ENCODE measurements around the gene PCBD2.
A peak's percentile ranks its signal among the peaks of the same experiment; 100 is the strongest.

Gene PCBD2

DNA sequence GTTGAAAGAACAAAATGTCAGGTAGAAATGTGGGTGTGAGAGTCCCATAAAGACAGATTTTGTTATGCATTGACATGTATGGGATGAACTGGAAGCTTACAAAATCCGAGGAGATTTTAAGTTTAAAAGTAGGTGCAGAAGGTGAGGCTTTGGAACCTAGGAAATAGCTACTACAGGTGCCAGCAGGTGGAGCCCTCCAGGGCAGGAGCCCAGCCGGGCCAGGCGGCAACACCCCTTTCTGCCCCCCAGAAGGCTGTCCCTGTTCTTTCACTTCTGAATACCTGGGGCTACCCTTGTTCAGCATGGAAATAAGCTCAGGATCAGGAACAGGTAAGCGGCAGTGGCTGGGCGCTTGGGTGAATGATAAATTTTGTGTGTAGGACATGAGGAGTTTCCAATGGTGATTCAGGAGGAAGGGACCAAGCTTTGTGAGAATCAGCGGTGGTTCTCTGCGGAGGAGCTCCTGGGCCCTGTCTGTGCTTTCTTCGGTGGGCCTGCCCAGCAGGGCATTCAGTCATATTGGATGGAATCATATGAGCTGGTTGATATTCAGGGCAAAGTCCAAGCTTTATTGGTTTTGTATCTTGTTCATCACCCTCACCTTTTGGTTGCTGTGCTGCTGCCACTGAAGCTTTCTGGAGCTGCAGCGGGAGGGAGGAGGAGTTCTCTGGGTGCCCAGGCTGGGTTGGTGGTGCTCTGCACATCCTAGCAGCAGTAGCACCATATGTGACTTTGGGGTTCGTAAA lies 12.3 kb downstream of the PCBD2 start:
- Histone ChIP-seq H3K4me1 (ENCODE audit: insufficient read depth, low read length, severe bottlenecking) (no peaks in the 10 kb centered on the region), H3K27ac (ENCODE audit: low read depth, low read length, poor library complexity, severe bottlenecking) (no peak overlapping the region), H3K27me3 (ENCODE audit: insufficient read depth, low read length) (no peaks in the 10 kb centered on the region), H3K9me2 (ENCODE audit: low read depth, low read length) (no peaks in the 10 kb centered on the region), H3K9me3 (ENCODE audit: low read length) (no peaks in the 10 kb centered on the region), H3F3A (ENCODE audit: insufficient read depth, low read length) (no peaks in the 10 kb centered on the region), H4K20me1 (ENCODE audit: insufficient read depth, low read length) (no peaks in the 10 kb centered on the region), H3K9ac (ENCODE audit: low read length) (no peak overlapping the region), H3K4me2 (ENCODE audit: low read length) (no peak overlapping the region), H3K4me3 (ENCODE audit: low read depth, low read length, poor library complexity, severe bottlenecking) (no peak overlapping the region), H3K79me2 (ENCODE audit: insufficient read depth, low read length) (no peaks in the 10 kb centered on the region), H2AFZ (ENCODE audit: low read length) (no peak overlapping the region), H3K36me3 (ENCODE audit: insufficient read depth, low read length) (peaks cover 46% of the 10 kb centered on the region)
- TF ChIP-seq EZH2 (IDR thresholded peaks at IDR 0.05; ENCODE audit: borderline replicate concordance, low read length) = no peak
- TF ChIP-seq, protein P1, sequence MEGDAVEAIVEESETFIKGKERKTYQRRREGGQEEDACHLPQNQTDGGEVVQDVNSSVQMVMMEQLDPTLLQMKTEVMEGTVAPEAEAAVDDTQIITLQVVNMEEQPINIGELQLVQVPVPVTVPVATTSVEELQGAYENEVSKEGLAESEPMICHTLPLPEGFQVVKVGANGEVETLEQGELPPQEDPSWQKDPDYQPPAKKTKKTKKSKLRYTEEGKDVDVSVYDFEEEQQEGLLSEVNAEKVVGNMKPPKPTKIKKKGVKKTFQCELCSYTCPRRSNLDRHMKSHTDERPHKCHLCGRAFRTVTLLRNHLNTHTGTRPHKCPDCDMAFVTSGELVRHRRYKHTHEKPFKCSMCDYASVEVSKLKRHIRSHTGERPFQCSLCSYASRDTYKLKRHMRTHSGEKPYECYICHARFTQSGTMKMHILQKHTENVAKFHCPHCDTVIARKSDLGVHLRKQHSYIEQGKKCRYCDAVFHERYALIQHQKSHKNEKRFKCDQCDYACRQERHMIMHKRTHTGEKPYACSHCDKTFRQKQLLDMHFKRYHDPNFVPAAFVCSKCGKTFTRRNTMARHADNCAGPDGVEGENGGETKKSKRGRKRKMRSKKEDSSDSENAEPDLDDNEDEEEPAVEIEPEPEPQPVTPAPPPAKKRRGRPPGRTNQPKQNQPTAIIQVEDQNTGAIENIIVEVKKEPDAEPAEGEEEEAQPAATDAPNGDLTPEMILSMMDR (IDR thresholded peaks at IDR 0.05; ENCODE audit: low read length) = peak; percentile 68

DNA sequence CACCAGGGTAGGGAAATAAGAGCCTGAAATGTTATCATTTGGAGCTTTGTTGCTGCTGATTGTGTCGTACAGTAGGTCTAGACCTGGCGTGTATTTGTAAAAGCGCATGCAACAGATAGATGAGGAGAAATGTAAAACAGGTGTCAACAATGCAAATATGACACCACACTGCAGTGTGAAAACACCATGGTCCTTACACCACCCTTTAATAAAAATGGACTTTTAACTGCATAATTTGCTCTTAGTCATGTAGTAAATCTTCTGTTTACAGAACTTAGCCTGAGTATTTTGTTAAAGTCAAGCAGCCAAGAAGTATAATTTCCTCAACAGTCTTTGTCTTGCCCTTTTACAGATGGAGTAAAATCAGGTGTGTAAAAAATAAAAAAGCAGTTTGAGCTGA lies 13.9 kb downstream of the PCBD2 start:
- TF ChIP-seq, protein P1 (IDR thresholded peaks at IDR 0.05; ENCODE audit: low read length) = no peak
- TF ChIP-seq EZH2 (IDR thresholded peaks at IDR 0.05; ENCODE audit: borderline replicate concordance, low read length) = no peak
- H4K20me1 ChIP-seq (ENCODE audit: insufficient read depth, low read length) = no peaks in the 10 kb centered on the region
- H3K9me3 ChIP-seq (ENCODE audit: low read length) = no peaks in the 10 kb centered on the region
- H3K4me3 ChIP-seq (ENCODE audit: low read depth, low read length, poor library complexity, severe bottlenecking) = no peak overlapping the region
- H3K4me2 ChIP-seq (ENCODE audit: low read length) = no peak overlapping the region
- no peaks in the 10 kb centered on the region for H3K4me1 ChIP-seq (ENCODE audit: insufficient read depth, low read length, severe bottlenecking)
- no peak overlapping the region for H2AFZ ChIP-seq (ENCODE audit: low read length)
- H3K9ac ChIP-seq (ENCODE audit: low read length) = no peak overlapping the region
- no peaks in the 10 kb centered on the region for H3K27me3 ChIP-seq (ENCODE audit: insufficient read depth, low read length)
- H3K36me3 ChIP-seq (ENCODE audit: insufficient read depth, low read length) = peaks cover 42% of the 10 kb centered on the region
- no peaks in the 10 kb centered on the region for H3F3A ChIP-seq (ENCODE audit: insufficient read depth, low read length)
- H3K9me2 ChIP-seq (ENCODE audit: low read depth, low read length) = no peaks in the 10 kb centered on the region
- no peaks in the 10 kb centered on the region for H3K79me2 ChIP-seq (ENCODE audit: insufficient read depth, low read length)
- H3K27ac ChIP-seq (ENCODE audit: low read depth, low read length, poor library complexity, severe bottlenecking) = no peak overlapping the region

DNA sequence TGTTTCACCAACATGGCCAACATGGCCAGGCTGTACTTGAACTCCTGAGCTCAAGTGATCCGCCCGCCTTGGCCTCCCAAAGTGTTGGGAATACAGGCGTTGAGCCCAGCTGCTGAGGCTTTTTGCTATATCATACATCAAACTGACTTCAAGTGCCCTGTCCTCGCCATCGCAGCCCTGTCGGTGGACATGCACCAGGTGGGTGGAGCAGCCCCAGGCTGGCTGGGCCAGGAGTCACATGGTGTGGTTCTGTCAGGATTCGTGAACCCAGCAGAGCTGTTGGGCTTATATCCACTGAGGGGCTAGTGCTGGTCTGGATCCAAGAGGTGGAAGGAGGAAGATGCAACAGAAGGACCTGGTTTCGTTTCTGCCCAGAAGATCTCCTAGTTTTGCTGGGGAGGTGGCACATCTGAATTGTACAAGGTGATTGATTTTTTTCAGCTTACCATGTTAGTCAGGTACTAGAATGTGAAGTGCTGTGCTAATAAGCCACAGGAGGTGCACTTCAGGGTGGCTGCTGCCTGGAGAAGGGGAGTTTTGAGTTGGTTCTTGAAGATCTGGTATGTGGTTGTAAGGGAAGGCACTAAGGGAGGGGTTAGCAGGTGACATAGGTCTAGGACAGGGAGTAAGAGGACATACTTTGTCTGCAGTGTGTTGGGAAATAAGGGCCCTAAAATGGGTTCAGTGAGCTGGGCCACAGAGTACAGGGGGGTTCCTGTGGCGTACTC lies 16.1 kb downstream of the PCBD2 start:
- H2AFZ ChIP-seq (ENCODE audit: low read length) = no peak overlapping the region
- no peaks in the 10 kb centered on the region for H3K27me3 ChIP-seq (ENCODE audit: insufficient read depth, low read length)
- no peaks in the 10 kb centered on the region for H3K9me3 ChIP-seq (ENCODE audit: low read length)
- no peak overlapping the region for H3K27ac ChIP-seq (ENCODE audit: low read depth, low read length, poor library complexity, severe bottlenecking)
- no peaks in the 10 kb centered on the region for H3F3A ChIP-seq (ENCODE audit: insufficient read depth, low read length)
- H3K9me2 ChIP-seq (ENCODE audit: low read depth, low read length) = no peaks in the 10 kb centered on the region
- no peaks in the 10 kb centered on the region for H3K4me1 ChIP-seq (ENCODE audit: insufficient read depth, low read length, severe bottlenecking)
- no peaks in the 10 kb centered on the region for H3K79me2 ChIP-seq (ENCODE audit: insufficient read depth, low read length)
- no peak overlapping the region for H3K4me2 ChIP-seq (ENCODE audit: low read length)
- no peaks in the 10 kb centered on the region for H4K20me1 ChIP-seq (ENCODE audit: insufficient read depth, low read length)
- H3K9ac ChIP-seq (ENCODE audit: low read length) = no peak overlapping the region
- no peak for TF ChIP-seq EZH2 (IDR thresholded peaks at IDR 0.05; ENCODE audit: borderline replicate concordance, low read length)
- TF ChIP-seq, protein P1 (IDR thresholded peaks at IDR 0.05; ENCODE audit: low read length) = no peak
- H3K4me3 ChIP-seq (ENCODE audit: low read depth, low read length, poor library complexity, severe bottlenecking) = no peak overlapping the region
- peaks cover 24% of the 10 kb centered on the region for H3K36me3 ChIP-seq (ENCODE audit: insufficient read depth, low read length)
